ENCODE measurements around the gene BTN2A1.
A peak's percentile ranks its signal among the peaks of the same experiment; 100 is the strongest.
"Not testable (repeated sequence)": the region's sequence is repeated elsewhere in the genome, so short reads cannot be mapped to it uniquely, and the experiment has no call there.

BTN2A1 gene

DNA sequence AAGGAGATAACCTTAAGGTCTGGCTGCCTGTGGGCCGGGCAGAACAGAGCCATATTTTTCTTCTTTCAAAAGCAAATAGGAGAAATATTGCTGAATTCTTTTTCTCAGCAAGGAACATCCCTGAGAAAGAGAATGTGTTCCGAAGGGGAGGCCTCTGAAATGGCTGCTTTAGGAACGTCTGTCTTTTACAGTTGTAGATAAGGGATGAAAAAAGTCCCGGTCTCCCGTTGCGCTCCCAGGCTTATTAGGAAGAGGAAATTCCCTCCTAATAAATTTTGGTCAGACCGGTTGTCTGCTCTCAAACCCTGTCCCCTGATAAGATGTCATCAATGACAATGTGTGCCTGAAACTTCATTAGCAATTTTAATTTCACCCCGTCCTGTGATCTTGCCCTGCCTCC, 24.1 kb upstream of the BTN2A1 start:
- DNase-seq = not testable (repeated sequence)

DNA sequence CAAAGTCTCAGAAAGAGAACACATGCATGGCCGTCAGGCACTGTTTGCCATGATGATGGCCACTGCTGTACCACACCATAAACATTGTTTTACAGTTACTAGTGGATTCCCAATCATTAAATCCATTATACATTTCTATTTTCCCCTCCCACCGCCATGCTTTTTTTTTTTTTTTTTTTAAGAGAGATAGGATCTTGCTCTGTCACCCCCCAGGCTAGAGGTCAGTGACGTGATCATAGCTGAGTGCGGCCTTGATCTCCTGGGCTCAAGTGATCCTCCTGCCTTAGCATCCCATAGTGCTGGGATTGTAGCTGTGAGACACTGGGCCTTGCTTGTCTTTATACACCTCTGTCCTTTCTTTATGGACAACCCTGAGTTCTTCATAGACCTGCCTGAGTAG, 21.7 kb upstream of the BTN2A1 start:
- no peak for DNase-seq

- DNase-seq = no peak
These were observed 20.2 kb upstream of the BTN2A1 start for GRCh38 chr6:26437550-26437949.

GRCh38 chr6:26438000-26438399, 19.8 kb upstream of the BTN2A1 start:
- no peak for DNase-seq

- no peak for DNase-seq
These were observed 18.3 kb upstream of the BTN2A1 start for GRCh38 chr6:26439151-26440125.

GRCh38 chr6:26440977-26441358, 16.8 kb upstream of the BTN2A1 start:
- no peak for DNase-seq

- no peak for DNase-seq
These were observed 15.8 kb upstream of the BTN2A1 start for GRCh38 chr6:26441977-26442376.

DNA sequence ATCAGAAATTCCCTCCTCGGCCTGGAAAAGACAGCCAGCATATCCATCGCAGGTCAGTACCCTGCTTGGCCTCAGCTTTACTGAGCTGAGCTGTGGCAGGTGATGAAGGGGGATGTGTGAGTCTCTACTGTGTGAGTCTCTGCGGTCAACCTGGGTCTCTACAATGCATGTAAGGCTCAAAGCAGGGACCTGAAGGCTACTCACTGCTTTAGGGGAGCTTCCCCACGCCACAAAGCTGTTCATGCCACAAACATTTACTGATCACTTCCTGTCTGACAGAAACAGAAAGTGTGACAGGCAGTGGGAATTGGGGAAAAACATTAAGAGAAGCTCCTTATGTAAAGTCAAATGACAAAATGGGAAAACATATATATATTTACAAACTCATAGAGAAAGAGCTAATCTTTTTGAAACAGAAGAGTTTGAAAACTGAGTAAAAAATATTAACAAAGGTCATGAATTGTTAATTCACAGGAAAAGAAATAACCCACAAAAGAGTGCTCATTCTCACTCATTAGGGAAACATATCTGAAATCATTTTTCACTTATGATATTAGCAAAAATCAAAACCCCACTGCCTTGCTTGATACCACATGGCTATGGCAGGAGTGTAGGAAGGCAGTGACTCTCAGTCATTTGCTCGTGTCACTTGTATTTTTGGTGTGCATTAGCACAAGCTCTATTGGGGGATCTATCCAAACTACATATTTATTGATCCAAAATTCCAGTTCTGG, 11.7 kb upstream of the BTN2A1 start:
- no peak for DNase-seq

DNA sequence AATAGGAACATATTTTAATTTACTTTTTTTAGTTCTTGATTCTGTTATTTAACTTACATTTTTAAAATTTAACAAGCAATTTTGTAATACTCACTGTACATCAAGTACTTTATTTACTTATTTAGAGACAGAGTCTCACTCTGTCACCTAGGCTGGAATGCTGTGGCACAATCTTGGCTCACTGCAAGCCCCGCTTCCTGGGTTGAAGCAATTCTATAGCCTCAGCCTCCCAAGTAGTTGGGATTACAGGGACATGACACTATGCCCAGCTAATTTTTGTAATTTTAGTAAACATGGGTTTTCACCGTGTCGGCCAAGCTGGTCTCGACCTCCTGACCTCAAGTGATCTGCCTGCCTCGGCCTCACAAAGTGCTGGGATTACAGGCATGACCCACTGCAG, 10.5 kb upstream of the BTN2A1 start:
- no peak for DNase-seq

DNA sequence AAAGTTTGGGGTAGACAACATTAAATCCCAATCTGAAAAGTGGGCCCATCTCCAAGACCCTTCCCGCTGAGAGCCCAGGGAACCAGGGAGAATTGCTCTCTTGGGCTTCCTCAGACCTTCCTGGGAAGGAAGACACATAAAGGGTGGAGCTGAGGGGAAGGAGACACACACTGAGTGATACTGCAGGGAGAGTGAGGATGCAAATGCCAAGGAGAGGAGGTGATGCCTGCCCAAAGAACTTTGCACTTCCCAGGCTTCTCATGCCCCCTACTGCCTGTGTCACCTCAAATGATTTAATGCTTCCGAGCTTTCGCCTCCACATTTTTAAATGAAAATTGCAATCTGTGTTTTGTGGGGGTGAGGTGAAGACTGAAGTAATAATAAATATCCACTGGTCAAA, 7.5 kb upstream of the BTN2A1 start:
- no peak for DNase-seq

DNA sequence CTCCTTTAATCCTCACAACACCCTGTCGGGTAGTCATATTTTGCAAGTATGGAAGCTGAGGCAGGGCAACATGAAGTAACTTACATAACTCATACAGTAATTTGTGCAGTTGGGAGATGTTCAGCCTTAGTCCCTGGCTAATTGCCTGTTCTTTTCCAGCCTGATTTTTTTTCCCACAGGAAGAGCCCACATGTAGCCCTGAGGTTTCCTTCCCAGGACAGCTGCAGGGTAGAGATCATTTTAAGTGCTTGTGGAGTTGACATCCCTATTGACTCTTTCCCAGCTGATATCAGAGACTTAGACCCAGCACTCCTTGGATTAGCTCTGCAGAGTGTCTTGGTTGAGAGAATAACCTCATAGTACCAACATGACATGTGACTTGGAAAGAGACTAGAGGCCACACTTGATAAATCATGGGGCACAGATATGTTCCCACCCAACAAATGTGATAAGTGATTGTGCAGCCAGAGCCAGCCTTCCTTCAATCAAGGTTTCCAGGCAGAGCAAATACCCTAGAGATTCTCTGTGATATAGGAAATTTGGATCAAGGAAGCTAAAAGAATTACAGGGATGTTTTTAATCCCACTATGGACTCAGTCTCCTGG, 5.0 kb upstream of the BTN2A1 start:
- no peak for DNase-seq

DNA sequence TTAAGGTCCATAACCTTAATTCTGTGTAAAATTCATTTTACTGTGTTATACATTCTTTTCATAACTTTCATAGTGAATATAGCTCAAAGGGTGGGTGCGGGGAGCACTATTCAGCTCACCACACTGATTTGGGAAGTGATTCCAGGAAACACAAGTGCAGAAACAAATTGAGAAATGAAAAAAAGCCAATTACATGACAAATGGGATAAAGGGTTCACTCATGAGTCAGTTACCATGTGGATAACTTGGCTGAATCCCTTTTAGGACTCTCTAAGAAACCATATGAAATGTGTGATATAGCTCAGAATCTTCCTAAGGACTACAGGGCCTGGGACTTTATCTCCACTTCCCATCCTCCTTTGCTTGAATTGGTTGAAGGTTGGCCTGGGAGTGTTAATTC, 3.1 kb upstream of the BTN2A1 start:
- DNase-seq = no peak

DNA sequence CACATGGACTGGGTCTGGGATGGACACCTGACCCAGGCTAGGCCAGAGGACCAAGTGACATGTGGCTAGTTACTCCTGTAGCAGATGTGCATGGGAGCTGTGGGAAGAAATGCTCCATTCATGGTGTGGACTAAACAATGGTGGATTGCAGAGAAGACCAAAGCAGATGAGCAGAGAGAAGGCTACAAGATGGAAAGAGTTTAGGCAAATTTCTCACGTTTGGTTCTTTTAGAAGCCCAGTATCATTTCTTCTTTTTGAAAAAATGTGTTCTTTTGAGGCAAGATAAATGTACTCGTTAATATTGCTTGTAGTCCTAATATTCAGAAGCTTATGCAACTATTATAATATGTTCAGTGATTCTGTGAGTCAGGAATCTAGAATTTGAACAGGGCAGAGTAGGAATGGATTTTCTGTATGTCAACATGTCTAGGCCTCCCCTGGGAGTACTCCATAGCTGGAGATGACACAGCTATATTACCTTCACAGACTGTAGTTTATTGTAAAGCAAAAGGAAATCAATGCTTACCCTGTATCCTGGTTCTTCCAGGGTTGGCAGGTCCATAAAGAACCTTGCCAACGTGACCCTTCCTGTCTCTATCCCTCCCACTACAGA, 2.3 kb upstream of the BTN2A1 start:
- DNase-seq = no peak

DNA sequence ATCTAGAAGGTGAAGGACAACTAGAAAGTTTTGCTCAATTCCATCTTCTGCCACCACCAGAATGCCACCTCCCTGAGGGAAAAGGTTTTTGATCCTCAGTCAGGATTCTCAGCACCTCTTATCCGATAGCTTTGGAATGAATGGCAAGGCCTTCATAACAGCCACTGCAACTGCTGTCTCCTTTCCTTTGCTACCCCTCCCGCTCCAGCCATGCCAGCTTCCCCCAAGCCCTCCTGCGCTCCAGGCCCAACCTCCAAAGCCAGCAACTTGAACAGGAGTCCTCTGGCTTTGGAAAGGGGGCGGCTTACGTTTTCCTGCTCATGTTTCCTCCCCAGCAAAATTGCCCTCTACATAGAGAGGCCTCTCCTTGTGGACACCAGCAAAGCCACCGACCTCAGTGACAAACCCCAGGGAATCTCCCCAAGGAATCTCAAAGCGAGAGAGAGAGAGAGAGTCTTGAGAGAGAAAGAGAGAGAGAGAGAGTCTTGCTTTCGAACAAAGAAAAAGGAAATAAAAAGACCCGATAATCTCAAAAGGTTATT, 420 bp upstream of the BTN2A1 start:
- DNase-seq = peak; percentile 53

- no peak for DNase-seq
These were observed 1.5 kb downstream of the BTN2A1 start for GRCh38 chr6:26459023-26459810.

- DNase-seq = not testable (repeated sequence)
These were observed 3.6 kb downstream of the BTN2A1 start for GRCh38 chr6:26461353-26461752.

GRCh38 chr6:26464014-26464413, 6.3 kb downstream of the BTN2A1 start:
- DNase-seq = no peak

DNA sequence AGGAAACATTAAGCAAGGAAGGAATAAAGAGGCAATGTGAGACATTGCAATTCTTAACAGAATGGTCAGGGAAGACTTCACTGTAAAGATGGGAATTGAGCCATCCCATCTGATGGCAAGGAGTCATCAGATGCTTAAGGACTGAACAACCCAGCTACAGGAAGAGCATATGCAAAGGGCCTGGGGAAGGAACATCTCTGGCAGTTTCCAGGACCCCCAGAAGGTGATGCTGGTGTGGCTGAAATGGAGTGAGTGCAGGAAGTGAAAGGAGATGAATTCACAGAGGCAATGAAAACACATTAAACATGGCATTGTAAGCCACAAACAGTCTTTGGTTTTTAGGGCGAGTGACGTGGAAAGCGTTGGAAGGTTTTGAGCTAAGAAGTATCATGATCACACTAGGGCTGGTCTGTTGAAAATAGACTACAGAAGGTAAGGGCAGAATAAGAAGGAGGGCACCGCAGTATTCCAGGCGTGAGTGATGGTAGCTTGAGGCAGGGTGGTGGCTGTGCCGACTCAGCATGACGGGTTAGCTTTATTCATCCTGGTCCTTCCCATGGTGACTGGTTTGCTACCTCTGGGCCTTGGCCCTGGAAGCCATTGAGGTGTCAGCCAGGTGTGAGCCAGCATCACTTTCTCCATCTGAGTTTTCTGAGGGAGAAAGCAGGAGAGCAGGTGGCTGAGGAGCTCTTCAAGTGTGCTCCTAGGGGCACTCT, 6.8 kb downstream of the BTN2A1 start:
- no peak for DNase-seq

- DNase-seq = no peak
These were observed 8.0 kb downstream of the BTN2A1 start for GRCh38 chr6:26465776-26466175.

GRCh38 chr6:26468829-26469228, 11.1 kb downstream of the BTN2A1 start:
- DNase-seq = no peak

GRCh38 chr6:26470643-26471042, 12.9 kb downstream of the BTN2A1 start:
- DNase-seq = no peak
